Stimulated activated CD4-positive, alpha-beta T cell treated with anti-CD3 and anti-CD28 coated beads, Interleukin-12 subunit alpha, Interleukin-12 subunit beta, amount 100 ng/mL, for 4 hours (primary cell): Measurements from ENCODE around the gene FAM53A.

Experiments used
- DNase-seq: peaks from one replicate; pipeline ENCODE4 v3.0.0-alpha.2; 2020

Gene FAM53A, protein sequence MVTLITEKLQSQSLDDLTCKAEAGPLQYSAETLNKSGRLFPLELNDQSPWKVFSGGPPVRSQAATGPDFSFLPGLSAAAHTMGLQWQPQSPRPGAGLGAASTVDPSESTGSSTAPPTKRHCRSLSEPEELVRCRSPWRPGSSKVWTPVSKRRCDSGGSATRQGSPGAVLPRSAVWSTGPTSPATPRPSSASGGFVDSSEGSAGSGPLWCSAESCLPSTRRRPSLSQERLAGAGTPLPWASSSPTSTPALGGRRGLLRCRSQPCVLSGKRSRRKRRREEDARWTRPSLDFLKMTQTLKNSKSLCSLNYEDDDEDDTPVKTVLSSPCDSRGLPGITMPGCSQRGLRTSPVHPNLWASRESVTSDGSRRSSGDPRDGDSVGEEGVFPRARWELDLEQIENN

DNA sequence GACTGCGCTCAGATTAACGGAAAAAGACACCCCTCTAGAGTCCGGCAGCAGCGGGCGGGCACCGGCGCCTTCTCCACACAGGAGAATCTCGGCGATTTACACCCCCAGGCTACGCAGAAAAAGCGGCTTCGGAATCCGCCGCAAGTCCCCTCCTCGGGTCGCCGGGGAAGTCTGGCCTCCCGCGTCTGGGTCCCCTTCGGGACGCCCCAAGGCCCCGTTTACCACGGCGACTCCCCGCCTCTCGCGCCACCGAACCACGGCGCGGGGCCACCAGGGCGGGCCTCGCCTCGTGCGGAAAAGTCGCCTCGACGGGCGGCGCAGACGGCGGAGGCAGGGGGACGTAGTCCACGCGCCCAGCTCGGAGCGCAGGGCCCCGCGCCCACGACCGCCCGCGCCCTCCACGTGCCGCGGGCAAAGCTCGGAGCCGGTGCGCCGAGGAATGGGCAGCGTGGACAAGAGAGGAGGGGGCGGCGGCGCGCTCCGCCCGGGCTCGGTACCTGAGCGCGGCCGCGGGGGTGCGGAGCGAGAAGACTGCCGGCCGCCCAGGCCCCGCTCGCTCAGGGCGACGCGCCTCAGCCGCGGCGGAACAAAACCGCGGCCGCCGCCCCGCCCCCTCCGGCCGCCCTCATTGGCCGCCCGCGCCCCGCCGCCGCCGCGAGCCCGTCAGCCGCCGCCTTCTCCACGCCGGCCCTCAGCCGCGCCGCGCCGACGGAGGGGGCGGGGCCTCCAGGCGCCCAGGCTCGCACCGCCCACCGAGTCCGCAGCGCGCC lies at the start of gene FAM53A:
TSS of gene FAM53A (minus strand) at position 578 of the 770 bp plus-strand sequence. CDS start 15,572 bp downstream, outside the sequence.
- DNase-seq: peak; percentile 31

DNA sequence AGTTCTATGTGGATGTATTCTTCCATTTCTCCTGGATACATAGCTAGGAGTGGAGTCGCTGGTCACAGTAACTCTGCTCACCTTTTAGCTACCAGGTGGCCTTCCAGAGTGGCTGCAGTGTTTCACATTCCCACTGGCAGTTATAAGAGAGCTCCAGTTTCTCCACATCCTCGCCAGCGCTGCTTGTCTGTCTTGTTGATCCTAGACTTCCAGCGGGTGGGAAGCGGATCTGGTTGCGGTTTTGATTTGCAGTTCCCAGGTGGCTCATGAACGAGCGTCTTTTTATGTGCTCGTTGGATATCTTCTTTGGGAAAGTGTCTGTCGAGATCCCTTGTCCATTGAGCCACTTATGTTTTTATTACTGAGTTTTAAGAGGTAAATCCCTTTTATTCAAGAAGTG lies 48.8 kb upstream of the FAM53A start:
- no peak for DNase-seq

DNA sequence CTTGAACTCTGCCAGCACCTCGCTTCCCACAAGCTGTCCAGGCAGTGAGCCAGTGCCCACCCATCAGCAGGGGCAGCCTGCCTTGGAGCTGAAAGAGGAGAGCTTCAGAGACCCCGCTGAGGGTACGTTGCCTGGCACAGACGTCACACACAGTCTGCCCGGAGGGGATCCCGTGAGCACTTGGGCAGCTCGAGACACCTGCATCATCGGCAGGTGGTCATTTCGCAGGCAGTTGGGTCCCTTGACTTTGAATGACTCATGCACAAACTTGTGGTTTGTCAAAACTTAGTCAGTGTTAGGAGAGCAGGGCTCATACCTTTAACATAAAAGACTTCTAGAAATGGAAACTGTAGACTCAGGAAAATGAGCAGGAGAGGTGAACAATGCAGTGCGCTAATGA lies 47.1 kb upstream of the FAM53A start:
- DNase-seq: no peak

DNA sequence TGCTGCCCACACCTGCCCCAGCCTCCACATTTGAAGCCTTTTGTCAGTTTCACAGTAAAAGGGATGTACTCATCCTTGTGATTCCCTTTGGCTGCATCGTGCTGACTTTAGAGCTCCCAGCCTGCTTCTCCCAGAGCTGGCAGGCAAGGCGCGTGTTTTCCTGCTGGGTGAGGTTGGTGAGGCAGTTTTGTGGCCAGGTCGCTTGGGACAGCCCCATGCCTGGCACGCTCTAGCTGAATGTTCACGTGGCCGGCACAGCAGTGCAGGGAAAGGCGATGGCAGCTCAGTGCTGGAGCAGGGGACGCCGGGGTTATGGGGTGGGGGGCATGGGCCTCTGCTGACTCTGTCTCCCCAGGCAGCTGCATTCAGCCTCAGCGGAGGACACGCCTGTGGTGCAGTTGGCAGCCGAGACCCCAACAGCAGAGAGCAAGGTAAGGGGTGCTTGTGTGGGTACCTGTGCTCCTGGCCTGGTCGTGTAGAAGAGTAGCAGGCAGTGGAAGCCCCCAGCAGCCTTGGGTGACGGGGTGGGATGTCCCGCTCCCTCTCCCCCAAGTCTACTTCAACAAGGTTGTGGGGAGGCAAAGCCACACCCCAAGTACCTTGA lies 46.5 kb upstream of the FAM53A start:
- no peak for DNase-seq

DNA sequence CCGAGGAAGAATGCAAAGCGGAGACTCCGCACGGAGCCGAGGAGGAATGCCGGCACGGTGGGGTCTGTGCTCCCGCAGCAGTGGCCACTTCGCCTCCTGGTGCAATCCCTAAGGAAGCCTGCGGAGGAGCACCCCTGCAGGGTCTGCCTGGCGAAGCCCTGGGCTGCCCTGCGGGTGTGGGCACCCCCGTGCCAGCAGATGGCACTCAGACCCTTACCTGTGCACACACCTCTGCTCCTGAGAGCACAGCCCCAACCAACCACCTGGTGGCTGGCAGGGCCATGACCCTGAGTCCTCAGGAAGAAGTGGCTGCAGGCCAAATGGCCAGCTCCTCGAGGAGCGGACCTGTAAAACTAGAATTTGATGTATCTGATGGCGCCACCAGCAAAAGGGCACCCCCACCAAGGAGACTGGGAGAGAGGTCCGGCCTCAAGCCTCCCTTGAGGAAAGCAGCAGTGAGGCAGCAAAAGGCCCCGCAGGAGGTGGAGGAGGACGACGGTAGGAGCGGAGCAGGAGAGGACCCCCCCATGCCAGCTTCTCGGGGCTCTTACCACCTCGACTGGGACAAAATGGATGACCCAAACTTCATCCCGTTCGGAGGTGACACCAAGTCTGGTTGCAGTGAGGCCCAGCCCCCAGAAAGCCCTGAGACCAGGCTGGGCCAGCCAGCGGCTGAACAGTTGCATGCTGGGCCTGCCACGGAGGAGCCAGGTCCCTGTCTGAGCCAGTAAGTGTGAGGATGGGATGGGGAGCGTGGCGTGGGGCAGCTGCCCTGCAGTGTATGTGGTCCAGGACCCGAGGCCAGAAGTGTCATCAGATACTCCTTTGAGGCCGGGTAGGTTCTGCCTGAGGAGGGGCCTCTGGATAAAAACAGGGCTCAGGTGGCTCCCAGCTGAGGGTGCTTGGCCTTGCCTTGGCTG lies 44.2 kb upstream of the FAM53A start:
- no peak for DNase-seq

DNA sequence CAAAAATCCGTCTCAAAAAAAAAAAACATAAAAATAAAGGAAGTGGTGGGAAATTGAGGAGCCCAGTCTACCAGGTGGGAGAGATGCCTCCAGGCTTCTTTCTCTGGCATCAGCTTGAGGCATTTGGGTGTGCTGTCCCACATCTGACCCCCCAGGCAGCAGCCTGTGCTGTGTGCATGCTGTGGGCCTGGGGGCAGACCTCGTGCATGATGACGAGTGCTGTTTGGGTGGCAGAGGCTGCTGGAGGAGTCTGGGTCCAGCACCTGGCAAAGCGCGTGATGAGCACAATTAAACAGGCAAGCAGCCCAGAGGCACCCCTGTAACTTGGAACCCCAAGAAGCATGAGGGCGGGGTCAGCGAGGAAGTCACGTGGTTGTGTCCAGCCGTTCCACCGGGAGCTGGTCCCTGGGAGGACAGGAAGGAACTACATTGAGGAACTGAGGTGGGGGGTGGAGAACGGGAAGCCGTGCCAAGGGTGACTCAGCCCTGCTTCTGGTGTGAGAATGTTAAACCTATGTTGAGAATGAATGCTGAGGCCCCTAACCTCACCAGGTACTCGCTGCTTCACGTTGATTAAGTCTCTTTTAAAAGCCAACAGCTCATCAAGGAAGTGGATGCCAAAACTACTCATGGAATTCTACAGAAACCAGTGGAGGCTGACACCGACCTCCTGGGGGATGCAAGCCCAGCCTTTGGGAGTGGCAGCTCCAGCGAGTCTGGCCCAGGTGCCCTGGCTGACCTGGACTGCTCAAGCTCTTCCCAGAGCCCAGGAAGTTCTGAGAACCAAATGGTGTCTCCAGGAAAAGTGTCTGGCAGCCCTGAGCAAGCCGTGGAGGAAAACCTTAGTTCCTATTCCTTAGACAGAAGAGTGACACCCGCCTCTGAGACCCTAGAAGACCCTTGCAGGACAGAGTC lies 43.3 kb upstream of the FAM53A start:
- DNase-seq: no peak

DNA sequence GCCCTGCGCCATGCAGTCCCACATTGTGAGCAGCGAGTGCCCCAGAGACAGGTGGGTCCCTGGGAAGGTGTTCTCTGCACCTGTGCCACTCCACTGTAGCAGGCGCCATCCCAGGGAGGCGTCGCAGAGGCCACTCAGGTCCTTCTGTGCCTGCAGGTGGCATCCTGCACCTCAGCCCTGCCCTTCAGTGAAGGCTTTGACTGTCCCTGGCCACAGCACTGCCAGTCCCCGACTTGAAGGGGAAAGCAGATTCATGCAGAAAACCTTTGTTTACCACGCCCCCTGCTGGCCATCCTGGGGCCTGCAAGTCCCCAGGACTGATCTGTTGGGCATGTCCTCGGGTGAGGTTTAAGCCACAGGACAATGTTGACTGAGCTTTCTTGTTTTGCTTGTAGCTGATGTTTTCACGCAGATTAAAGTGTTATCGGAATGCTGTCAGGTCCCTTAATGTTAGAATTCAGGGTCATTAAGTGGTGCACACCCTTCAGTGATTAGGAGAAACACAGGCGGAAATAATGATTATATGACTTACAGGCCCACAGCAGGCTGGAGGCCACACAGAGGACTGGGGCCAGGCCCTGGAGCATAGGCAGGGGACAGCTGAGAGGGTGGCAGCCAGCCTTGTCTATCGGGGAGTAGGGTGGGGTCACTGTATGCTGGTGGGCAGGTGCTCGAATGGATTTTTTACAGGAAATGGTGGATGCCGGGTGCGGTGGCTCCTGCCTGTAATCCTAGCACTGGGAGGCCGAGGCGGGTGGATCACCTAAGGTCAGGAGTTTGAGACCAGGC lies 42.2 kb upstream of the FAM53A start:
- DNase-seq: peak; percentile 90

DNA sequence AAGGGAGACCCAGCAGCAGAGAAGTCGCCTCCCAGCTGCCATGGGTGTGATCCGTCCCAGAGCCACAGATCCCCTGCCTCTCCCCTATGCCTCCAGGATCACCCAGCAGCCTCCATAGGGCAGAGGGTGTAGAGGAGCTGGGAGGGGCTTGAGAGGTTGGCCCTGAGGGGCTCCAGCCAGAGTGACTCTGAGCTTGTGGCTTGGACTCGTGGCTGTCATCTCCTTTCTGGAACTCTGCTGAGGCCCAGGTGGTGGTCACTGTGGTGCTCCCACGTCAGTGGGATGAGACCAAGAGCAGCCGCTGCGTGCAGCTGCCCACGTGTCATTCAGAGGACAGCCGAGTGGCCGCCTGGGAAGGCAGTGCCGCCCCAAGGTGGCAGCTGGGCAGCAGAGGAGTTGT lies 41.4 kb upstream of the FAM53A start:
- DNase-seq: no peak

DNA sequence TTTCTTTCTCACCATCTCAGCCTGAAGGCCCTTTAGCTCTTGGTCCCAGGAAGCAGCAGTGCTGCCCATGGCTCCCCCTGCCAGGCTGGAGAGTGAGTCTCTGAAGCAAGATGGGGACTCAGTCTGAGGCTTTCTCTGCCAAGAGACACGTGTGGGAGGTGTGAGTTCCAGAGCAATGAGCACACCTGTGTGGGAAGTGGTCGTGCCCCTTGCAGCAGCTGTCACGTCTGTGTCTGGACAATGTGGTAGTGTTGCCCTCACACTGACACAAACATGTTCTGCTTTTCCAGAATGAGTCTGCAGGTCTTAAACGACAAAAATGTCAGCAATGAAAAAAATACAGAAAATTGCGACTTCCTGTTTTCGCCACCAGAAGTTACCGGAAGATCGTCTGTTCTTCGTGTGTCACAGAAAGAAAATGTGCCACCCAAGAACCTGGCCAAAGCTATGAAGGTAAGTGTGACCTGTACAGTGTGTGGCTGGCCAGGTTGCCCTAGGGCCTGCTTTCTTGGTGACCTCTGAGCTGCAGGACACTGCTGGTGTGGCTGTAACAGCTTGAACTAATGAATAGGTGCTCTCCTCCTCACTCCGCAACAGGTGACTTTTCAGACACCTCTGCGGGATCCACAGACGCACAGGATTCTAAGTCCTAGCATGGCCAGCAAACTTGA lies 39.2 kb upstream of the FAM53A start:
- peak; percentile 38 for DNase-seq

DNA sequence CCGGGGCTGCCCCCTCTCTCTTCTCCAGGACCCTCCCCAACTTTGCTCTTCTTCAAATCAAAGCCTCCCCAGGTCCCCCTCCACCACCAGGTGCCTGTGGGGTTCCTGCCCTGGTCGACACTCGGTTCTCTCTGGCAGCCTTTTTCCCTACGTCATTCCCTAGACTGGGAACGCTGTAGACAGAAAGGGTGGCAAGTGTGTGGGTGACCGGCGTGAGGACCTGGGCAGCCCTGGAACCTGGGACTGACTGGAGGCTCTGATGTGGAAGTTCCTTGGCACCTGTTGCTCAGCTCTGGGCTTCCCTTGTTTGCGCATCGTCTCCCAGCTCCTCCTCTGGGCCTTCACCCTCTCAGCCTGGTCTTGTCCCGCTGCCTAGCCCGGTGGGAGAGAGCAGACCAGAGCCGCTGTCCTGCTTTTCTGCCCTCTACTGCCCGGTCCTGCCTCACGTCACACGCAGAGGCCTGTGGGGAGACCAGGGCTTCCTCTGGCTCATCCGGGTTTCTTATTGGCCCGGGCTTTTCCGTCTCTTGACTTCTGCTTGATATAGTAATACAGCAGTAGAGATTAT lies 38.5 kb upstream of the FAM53A start:
- no peak for DNase-seq

DNA sequence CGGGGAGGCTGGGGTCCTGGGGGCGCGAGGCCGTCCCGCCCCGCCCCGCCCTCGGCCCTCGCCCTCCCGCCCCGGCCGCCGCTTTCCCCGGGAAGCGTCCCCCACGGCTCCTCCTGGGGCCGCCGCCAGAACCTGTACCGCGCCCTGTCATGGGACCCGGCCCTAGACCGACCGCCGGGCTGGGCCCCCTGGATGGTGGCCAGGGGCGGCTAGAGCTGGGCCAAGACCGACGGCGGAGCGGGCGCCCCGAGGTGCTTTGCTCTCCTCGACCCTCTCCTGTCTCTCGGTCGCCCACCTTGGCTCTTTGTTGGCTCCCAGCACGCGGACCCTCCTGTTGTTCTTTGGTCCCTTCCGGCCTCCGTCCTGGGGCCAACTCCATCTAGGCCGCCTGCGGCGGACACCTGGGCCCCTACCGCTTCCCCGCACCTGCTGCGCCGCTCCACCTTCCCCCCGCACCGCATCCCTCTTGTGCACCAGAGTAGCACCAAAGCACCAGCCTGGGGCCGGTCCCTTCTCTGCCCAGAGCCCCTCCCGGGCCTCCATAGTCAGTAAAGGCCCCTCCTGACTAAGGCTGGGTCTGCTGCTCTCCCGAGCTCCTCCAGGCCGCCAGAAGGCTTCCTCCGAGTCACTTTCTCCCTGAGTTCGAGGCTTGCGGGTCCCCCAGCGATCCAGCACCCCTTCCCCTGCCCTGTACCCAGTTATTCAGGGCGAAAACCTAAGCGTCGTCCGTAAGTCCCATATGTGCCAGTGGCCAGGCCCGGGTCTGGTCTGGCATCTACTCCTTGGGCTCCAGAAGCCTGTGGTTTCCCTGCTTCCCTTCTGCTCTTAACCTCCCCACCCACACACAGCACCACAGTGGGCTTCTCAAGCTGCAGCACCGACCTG lies 37.8 kb upstream of the FAM53A start:
- no peak for DNase-seq

DNA sequence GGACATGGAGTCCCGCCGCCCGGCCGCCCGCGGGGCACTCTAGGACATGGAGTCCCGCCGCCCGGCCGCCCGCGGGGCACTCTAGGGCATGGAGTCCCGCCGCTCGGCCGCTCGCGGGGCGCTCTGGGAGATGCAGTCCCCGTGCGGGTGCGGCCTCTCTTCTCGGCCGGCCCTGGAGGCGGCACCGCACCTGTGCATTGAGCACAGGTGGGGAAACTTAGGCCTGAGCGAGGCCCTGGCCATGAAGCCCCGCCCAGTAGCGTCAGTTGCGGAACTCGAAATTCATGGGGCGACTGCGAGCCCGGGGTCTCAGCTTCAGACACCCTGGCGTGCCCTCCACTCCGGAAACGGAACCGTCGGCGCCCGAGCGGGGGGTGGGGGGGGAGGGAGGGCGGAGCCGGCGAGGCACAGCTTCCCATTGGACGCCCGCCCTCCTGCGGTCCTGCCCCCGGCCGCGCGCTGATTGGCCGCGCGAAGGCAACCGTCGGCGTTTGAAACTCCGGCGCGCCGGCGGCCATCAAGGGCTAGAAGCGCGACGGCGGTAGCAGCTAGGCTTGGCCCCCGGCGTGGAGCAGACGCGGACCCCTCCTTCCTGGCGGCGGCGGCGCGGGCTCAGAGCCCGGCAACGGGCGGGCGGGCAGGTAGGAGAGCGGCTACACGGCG lies 37.0 kb upstream of the FAM53A start, which contains the start of the genes TACC3 and TMEM129:
TSS of gene TACC3 (plus strand) at position 519 of the 663 bp plus-strand sequence. CDS start 1,901 bp downstream, outside the sequence.
TSS of gene TMEM129 (minus strand) at position 321 of the 663 bp plus-strand sequence. CDS start 486 bp downstream, outside the sequence.
- DNase-seq: peak; percentile 88

DNA sequence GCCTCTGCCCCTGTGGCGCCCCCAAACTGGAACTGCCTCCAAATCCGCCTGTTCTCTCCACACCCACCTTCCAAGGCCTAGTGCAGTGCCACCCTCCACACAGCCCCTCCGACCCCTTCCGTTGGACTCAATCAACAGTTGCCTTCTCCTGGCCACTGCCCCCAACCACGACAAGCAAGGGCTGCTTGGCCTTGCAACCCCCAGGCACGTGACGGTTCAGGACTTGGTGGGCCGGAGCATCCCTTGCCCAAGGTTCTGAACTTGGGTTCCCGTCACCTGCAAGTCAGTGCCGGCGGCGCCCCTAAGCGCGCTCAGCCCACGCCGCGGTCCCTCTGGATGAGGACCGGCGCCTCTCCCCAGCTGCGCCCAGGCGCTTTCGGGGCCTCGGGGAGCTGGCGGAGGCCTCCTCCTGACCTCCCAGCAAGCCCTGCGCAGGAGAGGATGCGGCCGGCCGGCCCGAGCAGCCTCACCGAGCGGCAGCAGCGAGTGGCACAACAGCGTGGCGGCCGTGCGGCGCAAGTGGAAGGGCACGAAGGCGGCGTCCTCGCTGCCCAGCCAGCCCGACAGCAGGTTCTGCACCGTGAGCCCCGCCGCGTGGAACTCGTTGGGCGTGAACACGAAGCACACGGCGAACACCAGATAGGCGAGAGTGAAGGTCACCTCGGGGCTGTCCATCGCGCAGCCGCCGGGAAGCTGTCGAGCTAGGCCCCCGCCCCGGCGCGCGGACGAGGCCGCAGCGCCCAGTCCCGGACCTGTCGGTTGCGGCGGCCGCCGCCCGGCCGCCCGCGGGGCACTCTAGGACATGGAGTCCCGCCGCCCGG lies 36.3 kb upstream of the FAM53A start:
- DNase-seq: peak; percentile 48

DNA sequence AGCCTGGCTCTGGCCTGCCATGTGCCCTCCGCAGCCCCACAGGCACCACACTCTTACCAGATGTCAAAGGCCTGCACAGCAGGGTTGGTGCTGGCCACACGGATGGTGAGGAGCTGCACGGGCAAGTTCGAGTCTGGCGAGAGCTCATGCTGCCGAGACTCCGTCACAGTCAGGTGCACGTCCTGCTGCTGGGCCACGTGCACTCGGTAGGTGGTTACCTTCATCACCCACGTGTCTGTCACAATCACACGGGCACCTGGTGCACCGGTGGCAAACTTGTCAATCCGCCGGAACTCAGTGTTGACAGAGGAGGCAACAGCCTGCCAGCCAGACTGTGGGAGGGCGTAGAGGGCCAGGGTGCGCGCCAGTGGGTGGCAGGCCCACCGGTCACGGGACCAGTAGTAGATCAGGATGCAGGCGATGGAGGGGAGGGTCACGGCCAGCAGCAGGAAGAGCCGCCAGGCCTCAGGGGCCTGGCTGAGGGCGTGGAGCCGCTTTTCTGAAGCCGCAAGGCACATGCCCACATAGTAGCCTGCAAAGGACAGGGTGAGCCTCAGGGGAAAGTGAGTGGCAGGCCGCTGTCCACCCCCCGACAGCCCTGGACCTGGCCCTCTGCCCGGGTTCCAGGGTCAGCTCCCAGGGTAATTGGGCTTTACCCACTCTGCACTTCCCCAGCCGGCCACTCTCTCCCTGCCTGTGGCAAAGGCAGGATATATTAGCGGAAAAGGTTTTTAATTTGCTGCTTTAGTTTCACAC lies 34.2 kb upstream of the FAM53A start:
- DNase-seq: no peak

DNA sequence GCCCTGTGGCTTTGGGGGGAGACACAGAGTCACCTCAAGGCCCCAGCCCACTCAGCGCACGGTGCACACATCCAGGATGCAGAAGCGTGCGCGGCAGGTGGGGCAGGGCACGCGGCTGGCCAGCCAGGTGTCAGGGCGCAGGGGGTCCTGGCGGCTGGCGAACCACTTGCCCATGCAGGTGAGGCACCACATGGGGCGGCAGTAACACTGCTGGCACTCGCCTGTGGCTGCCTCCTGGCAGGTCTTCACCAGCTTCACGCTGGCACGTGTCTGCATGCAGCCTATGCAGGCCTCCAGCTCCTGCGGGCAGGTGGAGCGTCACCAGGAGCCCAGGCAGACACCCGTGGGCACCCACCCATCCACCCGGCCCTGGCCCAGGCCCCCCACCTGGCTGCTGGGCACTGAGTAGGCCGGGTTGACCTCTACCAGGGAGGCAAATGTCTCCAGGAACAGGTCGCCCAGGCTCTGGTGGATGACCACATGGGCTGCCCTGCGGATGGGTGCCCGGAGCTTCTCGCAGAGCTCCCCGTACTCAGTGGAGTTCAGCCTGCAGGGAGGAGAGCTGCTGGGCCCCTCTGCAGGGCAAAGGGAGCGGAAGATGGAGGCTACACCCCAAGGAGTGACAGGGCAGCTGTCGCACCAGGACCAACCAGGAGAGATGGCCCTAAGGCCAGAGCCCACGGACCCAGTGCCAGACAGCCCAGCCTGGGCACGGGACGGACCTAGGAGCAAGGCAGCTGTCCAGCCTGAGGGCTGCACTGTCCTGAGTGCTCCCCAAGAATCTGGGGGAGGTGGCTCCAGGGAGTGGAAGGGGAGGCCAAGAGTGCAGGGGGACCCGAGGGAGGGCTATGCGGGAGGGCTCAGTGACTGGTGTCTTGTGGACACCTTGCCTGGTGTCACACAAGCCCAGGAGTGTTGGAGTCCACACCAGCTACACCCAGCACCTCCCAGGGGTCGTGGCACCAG lies 33.3 kb upstream of the FAM53A start:
- no peak for DNase-seq
